ENCODE measurements around the gene PRUNE2.

The PRUNE2 gene

DNA sequence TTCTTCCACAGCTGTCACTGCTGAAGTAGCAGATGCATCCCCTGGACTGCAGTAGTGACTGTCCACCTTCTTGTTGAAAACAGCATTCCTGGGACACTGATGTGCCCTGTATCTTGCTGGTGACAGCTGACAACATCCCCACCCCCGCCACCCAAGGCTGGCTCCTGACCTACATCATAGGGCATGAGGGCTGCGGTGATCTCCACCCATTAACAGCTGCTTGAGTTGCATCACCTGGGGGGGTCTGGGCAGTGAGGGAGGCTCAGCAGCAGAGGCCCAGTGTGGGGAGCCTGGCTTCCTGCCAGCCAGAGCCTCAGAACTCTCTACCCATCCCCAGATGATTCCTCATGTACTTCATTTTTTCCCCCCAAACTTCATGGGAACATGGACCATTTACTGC lies 4.1 kb downstream of the PRUNE2 start:
- no peak for DNase-seq (ENCODE audit: low spot score)

DNA sequence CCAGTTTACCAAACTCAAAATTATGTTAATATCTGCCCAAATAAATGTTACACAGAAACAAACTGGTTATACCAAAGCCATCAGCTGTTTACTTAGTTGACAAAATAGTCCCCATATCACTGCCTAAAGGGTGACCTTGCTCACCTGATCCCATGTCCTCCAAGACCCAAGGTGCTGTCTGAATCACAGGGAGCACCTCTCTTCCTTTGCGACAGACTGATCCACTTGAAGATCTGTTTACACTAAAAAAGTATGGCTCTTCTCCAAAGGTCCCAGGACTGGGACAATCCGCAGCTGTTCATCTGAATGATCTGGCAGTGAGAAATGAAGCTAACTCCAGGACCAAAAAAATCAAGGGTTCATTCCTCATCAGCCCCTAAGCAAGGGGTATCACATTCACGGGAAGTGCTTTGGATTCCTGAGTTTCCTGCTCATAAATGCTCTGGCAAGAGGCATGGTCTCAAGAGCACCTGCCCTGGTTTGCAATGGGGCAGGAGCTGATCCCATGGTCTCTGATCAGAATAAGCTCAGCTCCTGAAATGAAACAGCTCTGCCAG lies 5.0 kb downstream of the PRUNE2 start:
- DNase-seq (ENCODE audit: low spot score) = no peak

DNA sequence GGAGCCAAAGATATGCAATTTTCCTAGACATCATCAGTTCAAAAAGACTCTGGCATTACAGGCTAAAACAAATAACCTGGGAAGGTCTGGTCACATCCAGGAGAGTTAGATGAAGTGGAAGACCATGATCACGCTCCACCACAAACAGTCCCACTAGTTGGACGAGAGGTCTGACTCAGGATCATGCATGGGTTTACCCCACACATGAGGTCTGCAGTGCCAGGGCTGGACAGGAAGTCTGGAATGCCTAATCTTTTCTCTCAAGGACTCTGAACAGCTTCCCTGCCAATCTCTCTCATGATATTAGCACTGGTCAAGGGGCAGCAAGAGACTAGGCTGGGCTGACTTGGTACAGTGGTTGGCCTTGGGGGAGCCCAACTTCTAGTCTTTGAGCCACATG lies 7.1 kb downstream of the PRUNE2 start:
- peak; percentile 70 for DNase-seq (ENCODE audit: low spot score)

DNA sequence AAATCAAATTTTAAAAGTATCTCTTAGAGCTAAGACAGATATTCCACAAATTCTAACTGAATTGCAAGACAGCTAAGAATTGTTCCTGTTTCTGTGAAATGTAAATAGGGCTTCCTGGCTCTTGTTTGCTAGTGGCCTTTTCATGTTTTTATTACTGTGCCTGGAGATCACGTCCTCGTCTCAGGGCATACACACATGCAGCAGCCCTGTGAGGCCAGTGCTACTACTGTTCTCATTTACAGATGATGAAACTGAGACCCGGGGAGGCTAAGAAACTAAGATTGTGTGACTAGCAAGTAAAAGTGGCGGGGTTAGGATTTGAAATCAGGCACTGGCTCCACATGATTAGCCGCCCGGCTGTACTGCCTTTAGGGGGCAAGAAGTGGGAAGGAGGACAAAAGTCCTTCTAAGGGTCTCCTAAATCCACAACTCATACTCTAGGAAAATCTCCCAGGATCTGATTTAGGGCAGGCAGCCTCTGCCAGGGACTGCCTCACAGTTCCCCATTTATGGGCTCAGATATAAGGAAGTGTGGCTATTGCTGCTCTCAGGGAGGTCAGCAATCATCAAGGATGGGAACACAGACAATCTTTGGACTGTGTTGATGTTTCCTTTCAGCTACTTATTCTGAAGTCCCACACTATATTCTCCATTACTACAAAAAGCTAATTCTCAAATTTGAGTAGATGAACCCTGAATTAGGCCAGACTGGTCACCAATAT lies 7.9 kb downstream of the PRUNE2 start:
- DNase-seq (ENCODE audit: low spot score) = no peak

- DNase-seq (ENCODE audit: low spot score) = peak; percentile 63
Observed at GRCh38 chr9:76896035-76896434, 9.9 kb downstream of the PRUNE2 start.

GRCh38 chr9:76895186-76895585 lies 10.7 kb downstream of the PRUNE2 start:
- DNase-seq (ENCODE audit: low spot score) = peak; percentile 19

GRCh38 chr9:76894198-76894597 lies 11.7 kb downstream of the PRUNE2 start:
- DNase-seq (ENCODE audit: low spot score) = no peak

- DNase-seq (ENCODE audit: low spot score) = no peak
Observed at GRCh38 chr9:76893395-76893932, 12.4 kb downstream of the PRUNE2 start.

DNA sequence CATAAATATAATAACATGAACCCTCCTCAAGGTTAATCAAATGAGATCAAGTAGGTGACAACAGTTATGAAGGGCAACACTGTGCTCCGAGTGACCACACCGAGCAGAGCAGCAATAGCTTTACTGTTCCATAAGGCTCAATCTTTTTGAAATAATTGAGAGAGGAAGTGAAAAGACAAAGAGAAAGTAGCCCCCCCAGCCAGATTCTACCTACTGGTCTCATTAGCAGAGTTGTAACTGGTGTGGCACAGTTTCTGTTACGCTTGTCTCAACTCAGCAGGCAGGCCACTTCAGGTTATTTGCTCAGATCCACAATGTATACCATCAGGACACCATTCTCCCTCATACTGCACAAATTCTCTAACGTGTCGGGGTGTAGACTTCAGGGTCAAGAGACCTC lies 14.0 kb downstream of the PRUNE2 start:
- no peak for DNase-seq (ENCODE audit: low spot score)

GRCh38 chr9:76891279-76891678 lies 14.6 kb downstream of the PRUNE2 start:
- DNase-seq (ENCODE audit: low spot score) = no peak

DNA sequence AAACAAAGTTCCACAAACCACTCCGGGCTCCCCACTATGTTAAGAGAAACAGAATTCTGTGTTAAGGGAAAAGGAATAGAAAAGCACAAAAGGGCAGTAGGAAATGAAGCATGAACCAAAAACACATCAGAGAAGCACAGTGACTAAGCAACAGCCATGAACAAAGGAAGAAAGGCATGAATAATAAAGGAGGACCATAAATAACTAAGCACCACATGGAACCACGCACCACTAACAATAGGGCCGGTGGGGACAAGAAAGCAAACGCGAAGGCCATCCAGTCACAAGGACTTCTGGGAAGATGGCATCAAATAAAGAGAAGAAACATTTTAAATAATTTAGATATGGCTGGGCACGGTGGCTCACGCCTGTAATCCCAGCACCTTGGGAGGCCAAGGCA lies 18.0 kb downstream of the PRUNE2 start:
- DNase-seq (ENCODE audit: low spot score) = peak; percentile 55

DNA sequence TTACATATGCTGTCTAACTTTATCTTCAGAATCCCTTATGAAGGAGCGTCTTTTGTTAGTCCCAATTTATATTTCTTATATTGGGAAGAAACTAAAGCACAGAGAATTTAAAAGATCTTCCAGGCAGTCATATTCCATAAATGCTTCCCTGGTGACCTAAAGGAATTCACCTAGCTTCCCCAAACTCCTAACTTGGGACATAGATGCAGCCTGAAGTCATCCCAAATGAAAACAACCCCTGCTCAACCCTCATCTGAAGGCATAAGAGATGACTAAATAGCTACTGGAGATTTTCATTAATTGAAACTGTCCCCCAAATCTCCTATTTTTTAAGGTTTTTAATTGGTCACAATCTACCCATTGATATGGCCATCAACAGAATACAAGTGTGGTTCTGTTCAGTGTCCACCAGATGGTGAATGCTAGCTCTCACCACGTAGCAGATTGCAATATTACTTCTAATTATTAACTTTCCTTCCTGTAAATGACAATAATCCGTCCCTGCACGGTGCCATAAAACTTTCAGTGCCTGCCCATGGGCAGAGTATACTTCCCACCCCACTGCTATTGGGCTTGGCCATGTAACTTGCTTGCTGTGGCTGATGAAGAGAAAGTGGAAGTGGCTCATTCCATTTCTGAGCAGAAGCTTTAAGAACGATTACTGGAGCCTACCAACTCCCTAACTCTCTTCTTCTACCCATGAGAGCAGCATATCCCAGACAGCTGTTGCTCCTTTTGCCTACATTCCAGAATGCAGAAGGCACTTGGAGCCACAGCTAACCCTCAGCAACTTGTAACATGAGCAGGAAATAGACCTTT lies 18.7 kb downstream of the PRUNE2 start:
- DNase-seq (ENCODE audit: low spot score) = peak; percentile 60

DNA sequence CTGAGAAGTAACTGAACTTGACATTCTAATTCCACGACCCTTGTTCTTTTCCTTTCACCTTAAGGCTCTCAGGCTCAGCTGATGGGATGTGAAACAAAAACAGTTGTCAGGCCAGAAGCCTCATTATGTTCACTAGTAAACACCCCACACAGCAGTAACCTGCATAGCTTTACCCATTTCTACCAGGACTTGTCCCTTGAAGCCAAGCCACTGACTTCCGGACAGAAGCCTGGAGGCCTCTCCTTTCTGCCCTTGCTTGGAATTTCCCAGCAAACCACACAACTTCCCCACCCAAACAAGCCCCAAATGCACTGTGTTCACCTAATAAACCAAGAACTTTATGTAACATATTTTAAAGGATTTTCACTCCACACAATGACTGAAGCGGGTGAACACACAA lies 19.6 kb downstream of the PRUNE2 start:
- peak; percentile 24 for DNase-seq (ENCODE audit: low spot score)

DNA sequence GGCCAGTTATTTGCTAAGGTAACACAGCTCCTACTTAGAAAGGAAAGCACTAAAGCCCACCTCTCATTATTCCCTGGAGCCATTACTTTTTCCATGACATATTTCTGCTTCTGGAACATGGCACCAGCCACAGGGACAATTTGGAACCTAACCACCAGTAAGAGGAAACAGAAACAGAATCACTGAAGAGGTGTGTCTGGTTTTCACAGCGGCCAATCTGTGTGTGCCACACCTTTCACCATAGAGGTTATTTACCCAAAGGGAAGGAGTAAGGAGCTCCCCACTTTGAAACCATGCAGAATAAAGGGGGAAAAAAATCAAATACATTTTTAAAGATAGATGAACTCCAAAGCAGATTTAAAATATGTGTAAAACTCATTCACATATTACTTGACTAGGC lies 21.1 kb downstream of the PRUNE2 start:
- DNase-seq (ENCODE audit: low spot score) = no peak

DNA sequence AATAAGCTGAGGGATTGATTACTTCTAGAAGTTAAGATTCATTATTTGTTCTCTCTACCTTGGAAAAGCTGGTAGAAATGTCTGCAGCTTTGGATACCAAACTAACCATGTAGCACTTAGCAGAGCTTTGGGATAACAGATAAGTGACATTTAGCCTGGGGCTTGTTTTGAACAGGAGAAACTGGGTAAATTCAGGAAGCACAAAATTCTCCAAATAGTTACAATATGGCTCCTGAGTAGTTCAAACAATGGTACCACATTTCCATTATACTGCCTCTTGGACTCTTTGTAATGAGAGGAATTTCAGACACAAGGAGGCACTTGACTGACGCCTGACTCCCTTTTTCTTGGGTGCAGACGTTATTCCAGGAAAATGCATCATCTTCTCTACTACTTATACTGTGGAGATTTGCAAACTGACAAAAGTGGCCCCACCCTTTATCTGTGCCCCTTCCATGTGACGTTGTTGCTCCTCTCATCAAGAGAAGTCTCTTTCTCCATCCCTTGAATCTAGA lies 22.5 kb downstream of the PRUNE2 start:
- DNase-seq (ENCODE audit: low spot score) = no peak

DNA sequence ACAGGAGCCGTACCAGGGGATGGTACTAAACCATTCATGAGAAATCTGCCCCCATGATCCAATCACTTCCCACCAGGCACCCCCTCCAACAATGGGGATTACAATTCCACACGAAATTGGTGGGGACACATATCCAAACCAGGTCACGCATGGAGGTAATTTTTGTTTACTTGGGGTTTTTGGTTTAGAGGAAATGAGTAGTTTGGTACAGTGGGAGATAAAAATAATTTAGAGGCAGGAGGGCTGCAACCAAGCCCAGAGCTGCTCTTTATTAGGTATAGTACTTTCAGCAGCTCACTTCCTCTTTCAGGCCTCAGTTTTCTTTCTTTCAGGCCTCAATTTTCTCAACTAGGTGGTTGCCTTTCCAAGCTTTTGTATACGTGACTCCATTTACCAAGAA lies 23.2 kb downstream of the PRUNE2 start:
- no peak for DNase-seq (ENCODE audit: low spot score)

DNA sequence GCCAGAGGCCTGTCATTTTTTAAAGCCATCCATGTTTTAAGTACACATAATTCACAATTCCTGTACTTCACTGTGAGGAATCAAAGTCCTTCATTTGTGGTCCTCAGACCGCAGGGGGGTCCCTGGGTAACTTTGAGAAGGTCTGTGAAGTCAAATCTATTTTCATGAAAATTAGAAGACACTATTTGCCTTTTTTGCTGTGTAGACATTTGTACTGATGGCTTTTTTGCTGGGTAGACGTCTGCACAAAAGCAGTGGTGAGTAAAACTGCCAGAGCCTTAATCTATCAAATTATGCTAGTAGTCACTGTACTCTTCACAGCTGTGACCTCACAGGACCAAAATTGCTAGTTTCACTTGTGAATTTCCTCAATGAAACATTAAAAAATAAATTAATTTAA lies 25.7 kb downstream of the PRUNE2 start:
- no peak for DNase-seq (ENCODE audit: low spot score)

DNA sequence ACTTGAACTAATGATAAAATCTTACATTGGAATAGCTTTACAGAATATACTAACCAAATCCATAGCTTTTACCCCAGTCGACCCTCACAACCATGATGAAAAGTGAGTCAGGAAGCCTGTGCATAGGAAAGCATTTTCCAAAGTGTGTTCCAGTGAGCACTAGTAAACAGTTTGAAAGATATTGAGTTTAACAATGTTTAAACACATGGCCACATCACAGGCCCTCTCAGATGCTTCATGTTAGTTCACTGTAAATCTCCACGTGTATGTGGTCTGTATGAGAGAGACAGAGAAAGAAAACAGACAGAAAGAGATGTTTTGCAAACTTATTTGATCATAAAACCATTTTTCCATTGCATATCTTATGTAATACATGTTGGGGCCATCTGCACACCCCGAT lies 27.0 kb downstream of the PRUNE2 start:
- DNase-seq (ENCODE audit: low spot score) = no peak

DNA sequence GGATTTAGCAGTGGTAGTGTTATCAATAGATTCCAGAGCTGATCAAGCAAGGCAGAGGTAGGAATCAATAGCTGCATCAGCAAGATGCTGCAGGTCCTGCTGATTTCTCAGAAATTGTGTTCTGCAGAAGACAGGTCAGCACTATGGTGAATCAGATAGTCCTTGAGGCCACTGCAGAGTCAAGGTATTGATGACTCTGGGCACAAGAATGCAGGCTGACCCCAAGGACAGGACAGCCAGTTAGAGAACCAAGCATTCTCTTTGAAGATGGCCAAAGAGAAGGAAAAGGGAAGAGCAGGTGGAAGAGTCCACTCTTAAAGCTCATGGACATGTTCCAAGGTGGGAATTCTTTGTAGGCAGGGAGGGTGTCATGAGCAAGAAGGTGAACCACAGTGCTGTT lies 28.0 kb downstream of the PRUNE2 start:
- peak; percentile 83 for DNase-seq (ENCODE audit: low spot score)

DNA sequence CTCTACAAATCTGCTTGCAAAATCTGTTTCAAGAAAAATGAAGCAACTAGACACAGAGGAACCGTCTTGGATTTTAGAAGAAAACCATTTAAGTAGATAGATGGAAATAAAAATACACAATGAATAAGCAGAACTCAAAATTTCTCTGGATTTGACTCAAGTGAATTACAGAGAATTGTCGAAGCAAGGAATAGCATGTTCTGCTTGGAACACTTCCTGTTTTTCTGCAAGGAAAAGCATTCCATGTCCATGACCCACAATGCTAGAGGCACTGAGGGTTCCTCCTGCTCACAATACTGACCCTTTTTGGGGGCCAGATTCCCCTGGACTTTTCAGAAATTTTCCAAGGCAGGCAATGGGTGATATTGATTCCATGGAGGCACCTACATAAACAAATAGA lies 29.8 kb downstream of the PRUNE2 start:
- peak; percentile 55 for DNase-seq (ENCODE audit: low spot score)

- no peak for DNase-seq (ENCODE audit: low spot score)
Observed at GRCh38 chr9:76873821-76874220, 32.1 kb downstream of the PRUNE2 start.

DNA sequence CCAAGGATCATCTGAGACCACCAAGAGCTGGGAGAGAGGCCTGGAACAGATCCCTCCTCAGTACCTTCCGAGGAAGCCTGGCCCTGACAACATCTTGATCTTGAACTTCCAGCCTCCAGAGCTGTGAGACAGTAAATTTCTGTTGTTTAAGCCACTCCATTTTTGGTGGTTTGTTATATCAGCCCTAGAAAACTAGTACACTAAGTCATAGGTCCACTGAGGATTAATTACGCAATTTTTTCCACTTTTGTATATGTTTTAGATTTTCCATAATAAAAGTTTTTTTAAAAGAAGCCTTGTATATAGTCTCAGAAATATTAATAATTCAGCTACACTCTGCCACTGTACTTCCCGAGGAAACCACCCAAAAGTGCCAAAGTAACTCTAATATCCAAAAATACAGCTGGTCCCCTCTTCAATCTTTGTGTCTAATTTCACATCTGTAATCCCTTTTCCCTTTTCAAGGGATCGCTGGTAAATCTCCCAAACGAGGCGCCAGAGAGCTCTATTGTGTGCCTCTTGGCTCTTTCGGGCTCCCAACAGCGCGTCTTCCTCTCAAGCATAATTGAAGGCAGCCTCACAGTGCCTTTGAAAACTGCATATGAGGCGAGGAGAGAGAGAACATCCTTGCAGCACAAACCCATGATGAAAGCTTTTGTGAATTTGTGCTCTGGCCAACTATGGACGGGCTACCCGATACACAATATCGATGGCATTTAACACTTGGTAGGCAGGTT lies 32.7 kb downstream of the PRUNE2 start:
- DNase-seq (ENCODE audit: low spot score) = no peak
